A549 (cell line): Measurements from ENCODE around the gene PBX1.

Experiments used
- GATA3 ChIP-seq: IDR thresholded peaks from 2 replicates; pipeline ENCODE4 v1.6.1; 2012; ENCODE audit warnings: borderline replicate concordance
- HDAC2 ChIP-seq: fragments of 200-600 bp; sonication (generic); IDR thresholded peaks from 2 replicates; pipeline ENCODE4 v1.6.1; 2016
- PHF8 ChIP-seq: fragments of 200-600 bp; sonication (generic); IDR thresholded peaks from 2 replicates; pipeline ENCODE4 v1.6.1; 2016; ENCODE audit warnings: low read depth, mild to moderate bottlenecking, antibody characterized with exemption, moderate library complexity, borderline replicate concordance
- POLR2A ChIP-seq: IDR thresholded peaks from 2 replicates; pipeline ENCODE4 v1.6.1; 2012; ENCODE audit warnings: mild to moderate bottlenecking, low read length
- RAD21 ChIP-seq, 2 experiments: fragments of >200 bp in 1 of 2; sonication (Bioruptor Twin) in 1 of 2; formaldehyde crosslinking in 1 of 2; IDR thresholded peaks in 1 of 2; conservative IDR thresholded peaks in 1 of 2; 2 replicates in 1 of 2; 3 replicates in 1 of 2; pipeline ENCODE4 v1.6.1; 2012 to 2018; ENCODE audit warnings: inconsistent platforms in 1 of 2
- SMC3 ChIP-seq: fragments of >200 bp; sonication (Bioruptor Twin); formaldehyde crosslinking; IDR thresholded peaks from 3 replicates; pipeline ENCODE4 v1.6.1; 2018; ENCODE audit warnings: inconsistent platforms
- TF ChIP-seq, protein P1 (sequence below): fragments of >200 bp; sonication (Bioruptor Twin); formaldehyde crosslinking; IDR thresholded peaks from 3 replicates; pipeline ENCODE4 v1.5.1; 2016

DNA sequence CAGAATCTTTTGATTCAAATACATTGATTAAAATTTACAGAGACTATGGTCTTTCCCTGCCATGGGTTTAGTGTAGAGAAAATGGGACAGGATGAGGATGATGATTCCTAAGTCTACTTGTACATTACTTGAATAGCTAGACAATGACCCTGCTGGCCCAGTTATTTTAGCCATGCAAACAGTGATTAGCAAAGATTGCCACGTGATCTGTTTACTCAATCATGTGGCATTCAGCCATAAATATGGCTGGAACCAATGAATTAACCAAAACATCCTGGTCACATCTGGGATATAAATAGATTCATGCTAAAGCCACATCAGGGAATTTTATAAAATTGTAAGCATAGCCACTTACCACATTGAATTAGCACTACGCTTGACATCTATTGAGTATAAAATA, 167.3 kb downstream of the PBX1 start:
- TF ChIP-seq, protein P1, sequence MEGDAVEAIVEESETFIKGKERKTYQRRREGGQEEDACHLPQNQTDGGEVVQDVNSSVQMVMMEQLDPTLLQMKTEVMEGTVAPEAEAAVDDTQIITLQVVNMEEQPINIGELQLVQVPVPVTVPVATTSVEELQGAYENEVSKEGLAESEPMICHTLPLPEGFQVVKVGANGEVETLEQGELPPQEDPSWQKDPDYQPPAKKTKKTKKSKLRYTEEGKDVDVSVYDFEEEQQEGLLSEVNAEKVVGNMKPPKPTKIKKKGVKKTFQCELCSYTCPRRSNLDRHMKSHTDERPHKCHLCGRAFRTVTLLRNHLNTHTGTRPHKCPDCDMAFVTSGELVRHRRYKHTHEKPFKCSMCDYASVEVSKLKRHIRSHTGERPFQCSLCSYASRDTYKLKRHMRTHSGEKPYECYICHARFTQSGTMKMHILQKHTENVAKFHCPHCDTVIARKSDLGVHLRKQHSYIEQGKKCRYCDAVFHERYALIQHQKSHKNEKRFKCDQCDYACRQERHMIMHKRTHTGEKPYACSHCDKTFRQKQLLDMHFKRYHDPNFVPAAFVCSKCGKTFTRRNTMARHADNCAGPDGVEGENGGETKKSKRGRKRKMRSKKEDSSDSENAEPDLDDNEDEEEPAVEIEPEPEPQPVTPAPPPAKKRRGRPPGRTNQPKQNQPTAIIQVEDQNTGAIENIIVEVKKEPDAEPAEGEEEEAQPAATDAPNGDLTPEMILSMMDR, result no peak
- TF ChIP-seq GATA3 (no peak), SMC3 (no peak), PHF8 (no peak), POLR2A (no peak), RAD21 (conservative IDR thresholded peaks at IDR 0.05 in 1 of 2, IDR thresholded peaks at IDR 0.05 in 1 of 2) (no peak), HDAC2 (no peak)
